ENCODE measurements around the gene EIPR1. TPM values are rescaled to one million over a fixed set of nuclear protein-coding genes. Genes with fewer than 3 reads are reported as not detected.

Gene EIPR1
- total and polyA plus RNA-seq, 2 donors (not counting 3 experiments of a cell fraction or from before 2014, with no cell fraction given) = 30.8 to 57.3 TPM

GRCh38 chr2:3208179-3208578 lies 169.4 kb downstream of the EIPR1 start:
- no peaks in the 10 kb centered on the region for H3K9me1 ChIP-seq (replicated peaks; ENCODE audit: control insufficient read depth, extremely low read depth, insufficient read depth, low read length)
- TF ChIP-seq GATA2 (IDR thresholded peaks at IDR 0.05; ENCODE audit: insufficient read depth, insufficient read length, low read depth, low read length) = no peak
- no peak for TF ChIP-seq POLR2AphosphoS5 (IDR thresholded peaks at IDR 0.05; ENCODE audit: insufficient read depth, low read depth, low read length)
- no peak overlapping the region for H3K4me2 ChIP-seq (ENCODE audit: insufficient read depth, low read length)
- no peak for FAIRE-seq
- no peak overlapping the region for H2AFZ ChIP-seq (ENCODE audit: low read depth, low read length)
- no peak overlapping the region for H3K4me3 ChIP-seq (replicated peaks in 1 of 3; ENCODE audit: insufficient read depth in 1 of 3, low read depth in 1 of 3, low read length in 3 of 3)
- no peak for DNase-seq (ENCODE audit: low read depth, low spot score)
- H3K27ac ChIP-seq (ENCODE audit: insufficient read depth, low read depth, low read length) = no peak overlapping the region
- intact Hi-C loops (cut with micrococcal nuclease) (no loop called here), dilution Hi-C loops (cut with MboI; ENCODE audit: extremely low pct_ligation_motif_present, low sequenced_read_pairs) (no loop called here)
- H3K4me1 ChIP-seq (ENCODE audit: control insufficient read depth, extremely low read depth, insufficient read depth, low read length) = no peaks in the 10 kb centered on the region
- no peak overlapping the region for H3K9ac ChIP-seq (replicated peaks; ENCODE audit: extremely low read depth, insufficient read depth, low read length)
- ChIA-PET POLR2A (no interaction called here), CTCF (no interaction called here)
- BruUV-seq (replicated peaks) = no TSS peak
- H3K9me3 ChIP-seq (replicated peaks; ENCODE audit: control insufficient read depth, insufficient read depth, low read length) = no peaks in the 10 kb centered on the region
- H3K79me2 ChIP-seq (ENCODE audit: control insufficient read depth, insufficient read depth, low read length) = no peaks in the 10 kb centered on the region
- H3K36me3 ChIP-seq (ENCODE audit: control insufficient read depth in 2 of 2, extremely low read depth in 1 of 2, insufficient read depth in 2 of 2, low read length in 2 of 2) = no peaks in the 10 kb centered on the region
- H4K20me1 ChIP-seq (replicated peaks; ENCODE audit: control insufficient read depth, extremely low read depth, insufficient read depth, low read length) = no peaks in the 10 kb centered on the region
- H3K27me3 ChIP-seq (ENCODE audit: control insufficient read depth in 2 of 2, insufficient read depth in 2 of 2, low read length in 2 of 2) = no peaks in the 10 kb centered on the region

GRCh38 chr2:3207091-3207491 lies 170.5 kb downstream of the EIPR1 start:
- Histone ChIP-seq H3K4me2 (ENCODE audit: insufficient read depth, low read length) (no peak overlapping the region), H3K9me1 (replicated peaks; ENCODE audit: control insufficient read depth, extremely low read depth, insufficient read depth, low read length) (no peaks in the 10 kb centered on the region), H3K4me1 (ENCODE audit: control insufficient read depth, extremely low read depth, insufficient read depth, low read length) (no peaks in the 10 kb centered on the region), H3K79me2 (ENCODE audit: control insufficient read depth, insufficient read depth, low read length) (no peaks in the 10 kb centered on the region), H2AFZ (ENCODE audit: low read depth, low read length) (no peak overlapping the region), H3K36me3 (ENCODE audit: control insufficient read depth in 2 of 2, extremely low read depth in 1 of 2, insufficient read depth in 2 of 2, low read length in 2 of 2) (no peaks in the 10 kb centered on the region), H3K9ac (replicated peaks; ENCODE audit: extremely low read depth, insufficient read depth, low read length) (no peak overlapping the region), H3K27ac (ENCODE audit: insufficient read depth, low read depth, low read length) (no peak overlapping the region), H4K20me1 (replicated peaks; ENCODE audit: control insufficient read depth, extremely low read depth, insufficient read depth, low read length) (no peaks in the 10 kb centered on the region), H3K27me3 (ENCODE audit: control insufficient read depth in 2 of 2, insufficient read depth in 2 of 2, low read length in 2 of 2) (no peaks in the 10 kb centered on the region), H3K4me3 (replicated peaks in 1 of 3; ENCODE audit: insufficient read depth in 1 of 3, low read depth in 1 of 3, low read length in 3 of 3) (no peak overlapping the region), H3K9me3 (replicated peaks; ENCODE audit: control insufficient read depth, insufficient read depth, low read length) (no peaks in the 10 kb centered on the region)
- intact Hi-C loops (cut with micrococcal nuclease) = no loop called here
- FAIRE-seq (no peak), DNase-seq (ENCODE audit: low read depth, low spot score) (no peak)
- no TSS peak for BruUV-seq (replicated peaks)
- ChIA-PET POLR2A (no interaction called here), CTCF (interaction anchor here (1.4 kb wide), 1 partner anchor 11 kb away, joined by 3 read pairs; no protein-coding TSS in a partner anchor)
- dilution Hi-C loops (cut with MboI; ENCODE audit: extremely low pct_ligation_motif_present, low sequenced_read_pairs) = no loop called here
- TF ChIP-seq JUN (IDR thresholded peaks at IDR 0.05; ENCODE audit: borderline replicate concordance, insufficient read depth, insufficient read length, low read depth) (no peak), POLR2A (IDR thresholded peaks at IDR 0.05; ENCODE audit: low read depth, low read length) (no peak), POLR2AphosphoS5 (IDR thresholded peaks at IDR 0.05; ENCODE audit: insufficient read depth, low read depth, low read length) (no peak), MYC (IDR thresholded peaks at IDR 0.05; ENCODE audit: low read depth, low read length) (no peak), FOS (IDR thresholded peaks at IDR 0.05; ENCODE audit: borderline replicate concordance, insufficient read depth, low read length) (no peak), MAX (IDR thresholded peaks at IDR 0.05; ENCODE audit: insufficient read depth, insufficient read length) (no peak), EZH2 (IDR thresholded peaks at IDR 0.05; ENCODE audit: borderline replicate concordance, low read depth, low read length, severe bottlenecking) (no peak), GATA2 (IDR thresholded peaks at IDR 0.05; ENCODE audit: insufficient read depth, insufficient read length, low read depth, low read length) (no peak)
- TF ChIP-seq, protein P1, sequence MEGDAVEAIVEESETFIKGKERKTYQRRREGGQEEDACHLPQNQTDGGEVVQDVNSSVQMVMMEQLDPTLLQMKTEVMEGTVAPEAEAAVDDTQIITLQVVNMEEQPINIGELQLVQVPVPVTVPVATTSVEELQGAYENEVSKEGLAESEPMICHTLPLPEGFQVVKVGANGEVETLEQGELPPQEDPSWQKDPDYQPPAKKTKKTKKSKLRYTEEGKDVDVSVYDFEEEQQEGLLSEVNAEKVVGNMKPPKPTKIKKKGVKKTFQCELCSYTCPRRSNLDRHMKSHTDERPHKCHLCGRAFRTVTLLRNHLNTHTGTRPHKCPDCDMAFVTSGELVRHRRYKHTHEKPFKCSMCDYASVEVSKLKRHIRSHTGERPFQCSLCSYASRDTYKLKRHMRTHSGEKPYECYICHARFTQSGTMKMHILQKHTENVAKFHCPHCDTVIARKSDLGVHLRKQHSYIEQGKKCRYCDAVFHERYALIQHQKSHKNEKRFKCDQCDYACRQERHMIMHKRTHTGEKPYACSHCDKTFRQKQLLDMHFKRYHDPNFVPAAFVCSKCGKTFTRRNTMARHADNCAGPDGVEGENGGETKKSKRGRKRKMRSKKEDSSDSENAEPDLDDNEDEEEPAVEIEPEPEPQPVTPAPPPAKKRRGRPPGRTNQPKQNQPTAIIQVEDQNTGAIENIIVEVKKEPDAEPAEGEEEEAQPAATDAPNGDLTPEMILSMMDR (IDR thresholded peaks at IDR 0.05; ENCODE audit: extremely low read depth in 1 of 2, insufficient read depth in 1 of 2, low read depth in 1 of 2, low read length in 2 of 2) = no peak
